Measurements from ENCODE around the gene MTRR. TPM values are rescaled to one million over a fixed set of nuclear protein-coding genes. Genes with fewer than 3 reads are reported as not detected.
A peak's percentile ranks its signal among the peaks of the same experiment; 100 is the strongest.

MTRR gene
- 28.4 TPM for total RNA-seq (ENCODE audit: unreplicated experiment)
- long read RNA-seq, partial matches to known transcripts, result 2 of 7 reads
- long read RNA-seq, other reads (novel, unspliced or antisense), result 4 of 7 reads

GRCh38 chr5:7868773-7869473 lies at the start of gene MTRR, which contains the start of gene FASTKD3:
Gene MTRR (plus strand): TSS chr5:7869148. CDS start chr5:7870795, 1,647 bp downstream.
Gene FASTKD3 (minus strand): TSS chr5:7869031. CDS start chr5:7868083, 948 bp downstream.
- Mint-ChIP-seq H3K9me3 (ENCODE audit: unreplicated experiment) (no peaks in the 10 kb centered on the region), H3K27ac (ENCODE audit: unreplicated experiment) (peak within 1 kb of the TSS; percentile 19), H3K4me3 (ENCODE audit: unreplicated experiment) (peak within 1 kb of the TSS; percentile 98), H3K27me3 (ENCODE audit: unreplicated experiment) (peaks cover 6% of the 10 kb centered on the region), H3K4me1 (ENCODE audit: unreplicated experiment) (peaks cover 16% of the 10 kb centered on the region), H3K36me3 (ENCODE audit: low read depth, unreplicated experiment) (no peaks in the 10 kb centered on the region)
- peak; percentile 87 for DNase-seq (ENCODE audit: low spot score)
- TF ChIP-seq CTCF (IDR thresholded peaks at IDR 0.05; ENCODE audit: unreplicated experiment), result no peak

DNA sequence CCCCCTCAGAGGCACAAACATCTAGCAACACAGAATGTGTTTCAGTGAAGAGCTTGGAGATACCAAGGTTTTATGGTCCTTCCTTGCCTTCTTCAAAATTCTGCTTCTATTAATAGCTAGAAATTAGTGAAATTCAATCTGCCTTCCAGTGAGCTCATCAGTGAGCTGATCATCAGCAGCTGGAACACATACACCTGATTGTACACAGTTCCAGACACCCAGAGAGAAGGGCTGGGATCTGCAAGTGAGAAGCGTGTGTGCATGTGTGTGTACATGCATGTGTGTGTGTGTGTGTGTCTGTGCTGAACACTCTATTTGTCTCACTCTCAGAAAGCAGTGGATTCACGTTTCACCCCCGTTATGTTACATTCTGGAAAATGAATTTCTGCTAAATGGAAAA lies 46.5 kb upstream of the MTRR start:
- H3K27ac Mint-ChIP-seq (ENCODE audit: unreplicated experiment), result no peak overlapping the region
- H3K9me3 Mint-ChIP-seq (ENCODE audit: unreplicated experiment), result no peaks in the 10 kb centered on the region
- TF ChIP-seq CTCF (IDR thresholded peaks at IDR 0.05; ENCODE audit: unreplicated experiment), result no peak
- H3K4me3 Mint-ChIP-seq (ENCODE audit: unreplicated experiment), result no peak overlapping the region
- DNase-seq (ENCODE audit: low spot score), result no peak
- H3K36me3 Mint-ChIP-seq (ENCODE audit: low read depth, unreplicated experiment), result no peaks in the 10 kb centered on the region
- peaks cover 1% of the 10 kb centered on the region for H3K27me3 Mint-ChIP-seq (ENCODE audit: unreplicated experiment)
- H3K4me1 Mint-ChIP-seq (ENCODE audit: unreplicated experiment), result no peaks in the 10 kb centered on the region

GRCh38 chr5:7823594-7823993 lies 45.4 kb upstream of the MTRR start:
- no peak for TF ChIP-seq CTCF (IDR thresholded peaks at IDR 0.05; ENCODE audit: unreplicated experiment)
- Mint-ChIP-seq H3K4me3 (ENCODE audit: unreplicated experiment) (no peak overlapping the region), H3K36me3 (ENCODE audit: low read depth, unreplicated experiment) (no peaks in the 10 kb centered on the region), H3K27me3 (ENCODE audit: unreplicated experiment) (peaks cover 1% of the 10 kb centered on the region), H3K4me1 (ENCODE audit: unreplicated experiment) (no peaks in the 10 kb centered on the region), H3K27ac (ENCODE audit: unreplicated experiment) (no peak overlapping the region), H3K9me3 (ENCODE audit: unreplicated experiment) (no peaks in the 10 kb centered on the region)
- DNase-seq (ENCODE audit: low spot score), result no peak

DNA sequence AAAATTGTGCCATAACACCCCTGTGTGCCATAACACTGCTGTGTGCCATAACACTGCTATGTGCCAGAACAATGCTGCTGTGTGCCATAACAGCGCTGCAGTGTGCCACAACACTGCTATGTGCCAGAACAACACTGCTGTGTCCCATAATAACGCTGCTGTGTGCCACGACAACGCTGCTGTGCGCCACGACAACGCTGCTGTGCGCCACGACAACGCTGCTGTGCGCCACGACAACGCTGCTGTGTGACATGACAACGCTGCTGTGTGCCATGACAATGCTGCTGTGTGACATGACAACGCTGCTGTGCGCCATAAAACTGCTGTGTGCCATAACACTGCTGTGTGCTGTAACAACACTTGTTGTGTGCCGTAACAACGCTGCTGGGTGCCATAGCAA lies 44.0 kb upstream of the MTRR start:
- Mint-ChIP-seq H3K27me3 (ENCODE audit: unreplicated experiment) (peaks cover 1% of the 10 kb centered on the region), H3K4me3 (ENCODE audit: unreplicated experiment) (no peak overlapping the region), H3K27ac (ENCODE audit: unreplicated experiment) (no peak overlapping the region), H3K4me1 (ENCODE audit: unreplicated experiment) (no peaks in the 10 kb centered on the region), H3K9me3 (ENCODE audit: unreplicated experiment) (no peaks in the 10 kb centered on the region), H3K36me3 (ENCODE audit: low read depth, unreplicated experiment) (no peaks in the 10 kb centered on the region)
- no peak for TF ChIP-seq CTCF (IDR thresholded peaks at IDR 0.05; ENCODE audit: unreplicated experiment)
- DNase-seq (ENCODE audit: low spot score), result no peak

GRCh38 chr5:7825630-7826029 lies 43.3 kb upstream of the MTRR start:
- Mint-ChIP-seq H3K4me3 (ENCODE audit: unreplicated experiment) (no peak overlapping the region), H3K9me3 (ENCODE audit: unreplicated experiment) (no peaks in the 10 kb centered on the region), H3K27ac (ENCODE audit: unreplicated experiment) (no peak overlapping the region), H3K36me3 (ENCODE audit: low read depth, unreplicated experiment) (no peaks in the 10 kb centered on the region), H3K27me3 (ENCODE audit: unreplicated experiment) (peaks cover 1% of the 10 kb centered on the region), H3K4me1 (ENCODE audit: unreplicated experiment) (no peaks in the 10 kb centered on the region)
- no peak for TF ChIP-seq CTCF (IDR thresholded peaks at IDR 0.05; ENCODE audit: unreplicated experiment)
- DNase-seq (ENCODE audit: low spot score), result no peak
